Stimulated activated naive CD4-positive, alpha-beta T cell treated with Interleukin-2 at 50 U/mL for 16 hours (primary cell): ENCODE results near the gene CIAO3.
A peak's percentile ranks its signal among the peaks of the same experiment; 100 is the strongest.
"Not testable (repeated sequence)": the region's sequence is repeated elsewhere in the genome, so short reads cannot be mapped to it uniquely, and the experiment has no call there.

Experiments used
- DNase-seq: peaks from one replicate; lab custom pipeline; 2025; lab: John Stamatoyannopoulos, UW

CIAO3 gene

DNA sequence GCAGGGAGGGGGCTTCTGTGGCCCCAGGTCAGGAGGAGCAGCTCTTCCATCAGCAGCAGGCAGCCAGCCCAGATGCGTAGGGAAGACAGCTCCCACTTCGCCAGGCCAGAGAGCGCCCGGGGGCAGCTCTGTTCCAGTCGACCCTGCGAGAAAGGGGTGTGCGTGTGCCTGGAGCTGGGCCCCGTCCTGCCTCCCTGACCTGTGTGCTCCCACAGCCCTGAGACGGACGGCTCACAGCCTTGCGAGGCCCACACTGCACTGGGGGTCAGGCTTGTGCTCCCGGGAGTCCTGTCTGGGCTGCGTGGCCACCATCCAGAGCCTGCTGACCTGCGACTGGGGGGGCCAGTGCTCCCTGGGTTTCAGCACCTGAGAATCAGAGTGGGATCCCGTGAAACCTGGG, 19.3 kb upstream of the CIAO3 start:
- DNase-seq, result no peak

DNA sequence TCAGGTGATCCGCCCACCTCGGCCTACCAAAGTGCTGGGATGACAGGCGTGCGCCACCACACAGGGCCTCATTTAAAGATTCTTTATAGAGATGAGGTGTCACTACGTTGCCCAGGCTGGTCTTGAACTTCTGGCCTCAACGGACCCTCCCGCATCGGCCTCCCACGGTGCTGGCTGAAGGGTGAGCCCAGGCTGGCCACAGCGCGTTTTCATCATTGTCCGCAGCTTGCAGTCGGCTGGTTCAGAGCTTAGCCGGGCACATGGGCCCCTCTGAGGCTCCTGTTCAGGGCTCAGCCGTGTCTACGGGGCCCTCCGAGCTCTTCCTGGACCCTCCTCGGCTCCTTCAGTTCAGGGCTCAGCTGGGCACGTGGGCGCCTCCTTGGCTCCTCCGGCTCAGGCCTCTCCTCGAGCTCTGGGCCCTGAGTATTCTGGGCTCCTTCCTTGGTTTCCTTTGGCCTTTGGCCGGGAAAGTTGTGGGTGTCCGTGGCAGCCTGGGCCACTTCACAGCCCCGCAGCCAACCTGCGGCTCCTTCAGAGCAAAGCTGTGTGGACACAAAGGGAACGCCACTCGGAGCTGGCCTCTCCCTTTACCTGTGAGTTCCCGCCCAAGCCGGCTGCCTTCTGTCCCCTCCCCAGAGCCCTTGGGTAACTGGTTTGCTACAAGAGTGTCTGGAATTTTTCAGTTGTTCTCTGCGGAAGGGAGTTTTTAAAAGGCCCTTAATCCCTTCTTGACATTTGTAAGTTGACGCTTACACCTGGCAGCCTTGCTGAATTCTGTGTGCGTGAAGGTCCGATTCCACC, 18.5 kb upstream of the CIAO3 start:
- no peak for DNase-seq

DNA sequence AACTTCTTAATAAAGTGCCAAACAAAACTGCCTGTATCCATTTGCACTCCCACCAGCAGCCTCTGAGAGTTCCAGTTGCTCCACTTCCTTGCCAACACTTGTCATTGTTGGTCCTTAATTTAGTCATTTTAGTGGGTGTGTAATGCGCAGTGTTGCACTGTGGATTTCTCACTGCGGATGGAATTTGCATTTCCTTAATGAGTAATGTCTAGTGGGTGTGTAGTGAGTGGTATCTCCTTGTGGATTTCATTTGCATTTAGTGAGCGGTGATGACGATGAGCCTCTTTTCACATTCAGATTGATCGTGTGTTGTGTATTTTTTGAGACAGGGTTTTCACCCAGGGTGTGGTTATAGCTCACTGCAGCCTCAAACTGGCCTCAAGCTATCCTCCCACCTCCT, 15.6 kb upstream of the CIAO3 start:
- no peak for DNase-seq

DNA sequence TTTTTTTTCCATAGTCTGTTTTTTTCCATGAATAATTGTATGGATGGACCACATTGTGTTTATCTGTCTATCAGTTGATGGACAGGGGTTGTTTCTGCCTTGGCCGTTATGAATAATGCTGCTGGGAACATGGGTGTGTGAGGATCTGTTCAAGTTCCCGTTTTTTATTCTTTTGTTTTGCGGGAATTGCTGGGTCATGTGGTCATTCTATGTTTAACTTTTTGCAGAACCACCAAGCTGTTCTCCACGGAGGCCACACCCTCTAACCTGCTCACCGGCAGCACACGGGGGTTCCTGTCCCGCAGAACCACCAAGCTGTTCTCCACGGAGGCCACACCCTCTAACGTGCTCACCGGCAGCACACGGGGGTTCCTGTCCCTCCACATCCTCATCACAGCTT, 13.9 kb upstream of the CIAO3 start:
- DNase-seq, result no peak

DNA sequence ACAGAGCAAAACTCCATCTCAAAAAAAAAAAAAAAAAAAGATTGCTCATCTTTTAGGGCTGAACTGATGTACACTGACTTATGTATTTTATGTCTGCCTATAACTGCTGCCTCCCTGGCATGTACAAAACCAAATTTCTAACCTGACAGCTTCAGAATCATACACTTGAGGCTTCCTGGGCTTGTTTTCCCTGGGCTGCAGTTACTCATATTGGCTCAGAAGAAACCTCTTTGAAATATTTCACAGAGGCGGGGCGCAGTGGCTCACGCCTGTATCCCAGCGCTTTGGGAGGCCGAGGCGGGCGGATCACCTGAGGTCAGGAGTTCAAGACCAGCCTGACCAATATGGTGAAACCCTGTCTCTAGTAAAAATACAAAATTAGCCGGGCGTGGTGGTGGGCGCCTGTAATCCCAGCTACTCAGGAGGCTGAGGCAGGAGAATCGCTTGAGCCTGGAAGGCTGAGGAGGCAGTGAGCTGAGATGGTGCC, 13.4 kb upstream of the CIAO3 start:
- DNase-seq, result not testable (repeated sequence)

DNA sequence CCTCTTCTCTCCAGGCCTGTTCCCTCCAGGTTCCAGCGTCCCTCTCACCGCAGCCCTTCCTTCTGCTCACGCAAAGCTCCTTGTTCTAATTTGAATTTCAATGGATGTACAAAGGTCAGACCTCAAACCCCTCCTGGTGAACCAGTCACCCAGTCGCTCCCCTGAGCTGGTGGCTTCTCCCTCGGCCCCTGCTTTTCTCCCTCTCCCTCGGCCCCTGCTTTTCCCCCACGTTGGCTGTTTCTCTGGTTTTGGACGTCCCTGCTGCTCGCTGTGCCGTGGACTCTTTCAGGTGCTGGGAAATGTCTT, 11.2 kb upstream of the CIAO3 start:
- DNase-seq, result no peak

DNA sequence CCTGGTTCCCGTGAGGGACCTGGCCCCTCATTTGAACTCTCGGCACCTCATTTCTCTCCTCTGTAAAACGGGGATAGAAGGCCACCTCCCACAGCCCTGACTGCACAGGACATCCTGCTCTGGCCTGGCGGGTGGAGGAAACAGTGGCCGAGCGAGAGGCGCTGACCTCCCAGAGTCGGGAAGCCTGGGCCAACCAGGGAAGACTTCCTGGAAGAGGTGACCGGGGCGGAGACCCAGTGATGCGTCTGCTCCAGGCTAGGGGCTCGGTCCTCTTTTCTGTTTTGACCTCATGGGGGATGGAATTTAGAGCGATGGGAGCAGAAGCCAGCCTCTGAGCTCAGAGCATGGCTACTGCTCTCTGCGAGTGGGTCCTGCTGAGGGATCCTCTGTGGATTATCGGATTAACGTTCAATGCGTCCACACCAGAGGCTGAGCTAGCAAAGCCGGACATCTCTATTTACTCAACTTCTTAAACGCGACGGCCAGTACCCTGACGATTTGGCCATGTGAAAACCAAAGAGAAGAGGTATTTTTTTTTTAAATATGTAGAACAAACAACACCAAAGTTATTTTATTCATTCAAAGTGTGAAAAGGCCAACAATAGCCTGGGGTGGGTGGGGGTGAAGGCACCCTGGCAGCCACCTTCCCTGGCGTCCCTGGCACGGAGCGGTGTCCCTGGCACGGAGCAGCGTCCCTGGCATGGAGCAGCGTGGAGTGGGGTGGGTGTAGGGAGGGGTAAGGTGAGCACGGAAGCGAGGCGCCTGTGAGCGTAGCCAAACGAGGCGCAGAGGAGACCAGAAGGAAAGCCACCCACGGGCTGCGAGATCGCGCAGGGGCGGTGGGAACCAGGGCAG, 10.6 kb upstream of the CIAO3 start:
- DNase-seq, result no peak

DNA sequence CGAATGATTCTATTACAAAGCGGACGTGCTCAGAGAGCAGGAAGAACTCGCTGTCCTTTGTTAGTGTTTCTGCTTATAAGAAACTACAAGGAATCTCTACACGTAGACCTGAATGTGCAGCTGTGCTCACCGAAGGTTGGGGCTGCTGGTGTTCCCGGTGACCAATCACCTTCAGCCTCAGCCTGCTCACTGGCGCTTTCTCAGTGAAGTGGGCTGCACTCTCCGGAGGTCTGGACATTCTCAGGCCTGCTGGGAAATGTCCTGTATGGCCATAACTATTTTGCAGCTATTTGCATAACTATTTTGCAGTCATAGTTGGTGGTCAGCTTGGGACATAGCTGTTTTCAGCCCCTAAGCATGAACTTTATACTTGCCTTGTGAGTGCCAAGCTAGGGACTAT, 9.7 kb upstream of the CIAO3 start:
- no peak for DNase-seq

DNA sequence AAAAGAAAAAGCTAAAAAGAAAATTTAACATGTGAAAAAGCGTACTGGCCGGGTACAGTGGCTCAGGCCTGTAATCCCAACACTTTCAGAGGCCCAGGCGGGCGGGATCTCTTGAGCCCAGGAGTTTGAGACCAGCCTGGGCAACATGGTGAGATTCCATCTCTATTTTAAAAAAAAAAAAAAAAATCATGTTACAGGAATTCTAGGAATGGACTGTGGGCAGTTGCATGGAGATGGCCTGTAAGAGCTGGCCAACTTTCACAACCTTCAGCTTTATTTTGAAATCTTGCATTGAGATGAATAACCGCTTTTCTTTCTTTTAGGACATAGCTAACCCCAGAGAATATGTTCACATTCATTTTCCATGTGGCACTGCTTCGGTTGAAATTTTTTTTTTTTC, 8.2 kb upstream of the CIAO3 start:
- DNase-seq, result no peak

DNA sequence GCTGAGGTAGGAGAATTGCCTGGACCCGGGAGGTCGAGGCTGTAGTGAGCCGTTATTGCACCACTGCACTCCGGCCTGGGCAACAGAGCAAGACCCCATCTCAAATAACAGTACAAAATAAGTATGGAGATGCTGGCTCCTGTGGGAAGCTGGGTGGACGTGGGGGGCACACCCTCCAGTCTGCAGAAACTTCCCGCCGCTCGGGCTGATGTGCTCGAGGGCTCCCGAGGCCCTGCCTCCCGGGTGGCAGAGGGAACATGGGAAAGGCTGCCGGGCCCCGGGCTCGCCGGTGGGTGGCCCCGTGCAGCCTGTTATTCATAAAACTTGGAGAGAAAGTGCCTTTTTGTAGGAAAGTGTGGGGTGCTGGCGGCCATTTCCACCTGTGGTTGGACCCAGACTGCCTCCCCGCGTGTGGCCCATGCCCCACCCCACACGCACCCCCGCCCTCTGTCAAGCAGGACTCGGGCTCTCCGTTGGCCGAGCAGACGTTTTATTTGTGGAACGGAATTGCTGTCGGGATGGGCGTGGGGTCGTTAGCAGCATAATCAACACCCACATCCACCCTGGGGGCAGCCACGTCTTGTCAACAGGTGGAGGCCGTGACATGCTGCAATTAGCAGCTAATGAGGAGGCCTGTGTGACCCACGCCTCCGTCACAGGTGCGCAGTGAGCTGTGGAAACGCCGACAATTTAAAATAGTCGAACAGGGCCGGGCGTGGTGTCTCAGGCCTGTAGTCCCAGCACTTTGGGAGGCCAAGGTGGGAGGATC, 7.4 kb upstream of the CIAO3 start:
- no peak for DNase-seq

DNA sequence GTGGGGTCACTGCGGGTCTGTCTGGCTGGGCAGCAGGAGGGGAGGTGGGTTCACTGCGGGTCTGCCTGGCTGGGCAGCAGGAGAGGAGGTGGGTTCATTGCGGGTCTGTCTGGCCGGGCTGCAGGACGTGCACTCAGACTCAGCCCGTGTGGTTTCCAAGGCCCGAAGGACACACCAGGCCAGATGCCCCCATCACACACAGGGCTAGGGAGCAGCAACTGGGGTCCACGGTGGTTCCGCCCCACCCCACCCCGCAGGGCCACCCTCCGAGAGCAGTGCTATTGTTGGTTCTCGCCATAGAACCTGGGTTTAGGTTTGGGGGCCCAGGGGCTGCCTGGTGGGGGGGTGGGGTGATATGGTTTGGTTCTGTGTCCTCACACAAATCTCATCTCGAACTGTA, 5.8 kb upstream of the CIAO3 start:
- DNase-seq, result no peak

DNA sequence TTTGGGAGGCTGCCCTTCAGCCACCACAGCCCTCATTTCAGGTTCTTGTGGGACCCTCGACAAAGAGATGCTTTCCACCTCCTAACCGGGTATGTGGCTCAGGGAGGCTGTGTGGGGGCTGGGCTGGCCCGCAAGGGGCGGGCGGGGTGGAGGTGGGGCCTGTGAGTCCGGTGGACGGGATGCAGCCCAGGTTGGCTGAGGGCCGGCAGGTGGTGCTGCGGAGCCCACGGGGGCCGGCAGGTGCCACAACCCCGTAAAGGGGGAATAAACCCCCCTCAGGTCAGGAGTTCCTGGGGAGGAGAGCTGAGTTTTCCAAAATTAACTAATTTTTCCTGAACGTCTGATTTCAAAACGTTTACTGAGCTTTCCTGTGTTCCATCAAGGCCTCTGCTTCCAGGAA, 4.9 kb upstream of the CIAO3 start:
- no peak for DNase-seq

DNA sequence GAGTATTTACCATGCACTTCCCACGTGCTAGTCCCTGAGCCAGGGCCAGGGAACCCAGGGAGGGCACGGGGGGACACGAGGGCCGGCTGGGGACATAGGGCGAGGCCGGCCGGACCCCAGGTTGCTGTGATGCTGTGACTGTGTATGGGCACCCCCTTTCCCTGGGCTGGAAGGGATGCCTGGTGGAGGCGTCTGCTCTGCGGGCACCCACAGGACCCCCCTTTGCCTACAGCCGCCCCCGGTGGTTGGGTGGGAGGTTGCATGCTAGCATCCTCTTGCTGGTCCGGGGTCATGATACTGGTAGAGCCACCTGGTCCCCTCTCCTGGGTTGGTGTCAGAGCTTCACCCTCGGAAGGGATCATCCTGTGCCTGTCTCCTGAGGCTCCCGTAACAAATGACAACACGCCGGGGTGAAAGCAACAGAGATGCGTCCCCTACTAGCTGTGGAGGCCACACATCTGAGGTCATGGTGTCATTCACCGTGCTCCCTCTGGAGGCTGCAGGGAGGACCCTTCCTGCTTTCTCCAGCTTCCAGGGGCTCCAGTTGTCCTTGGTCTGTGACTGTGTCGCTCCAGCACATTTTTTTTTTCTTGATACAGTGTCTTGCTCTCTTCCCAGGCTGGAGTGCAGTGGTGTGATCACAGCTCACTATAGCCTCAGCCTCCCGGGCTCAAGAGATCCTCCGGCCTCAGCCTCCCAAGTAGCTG, 3.1 kb upstream of the CIAO3 start:
- no peak for DNase-seq

DNA sequence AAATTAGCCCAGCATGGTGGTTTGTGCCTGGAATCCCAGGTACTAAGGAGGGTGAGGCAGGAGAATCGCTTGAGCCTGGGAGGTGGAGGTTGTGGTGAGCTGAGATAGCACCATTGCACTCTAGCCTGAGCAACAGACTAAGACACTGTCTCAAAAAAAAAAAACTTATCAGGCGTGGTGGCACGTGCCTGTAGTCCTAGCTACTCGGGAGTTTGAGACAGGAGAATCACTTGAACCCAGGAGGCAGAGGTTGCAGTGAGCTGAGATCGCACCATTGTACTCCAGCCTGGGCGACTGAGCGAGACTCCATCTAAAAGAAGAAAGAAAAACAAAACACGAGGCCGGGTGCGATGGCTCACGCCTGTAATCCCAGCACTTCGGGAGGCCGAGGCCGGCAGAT, 2.1 kb upstream of the CIAO3 start:
- DNase-seq, result not testable (repeated sequence)

DNA sequence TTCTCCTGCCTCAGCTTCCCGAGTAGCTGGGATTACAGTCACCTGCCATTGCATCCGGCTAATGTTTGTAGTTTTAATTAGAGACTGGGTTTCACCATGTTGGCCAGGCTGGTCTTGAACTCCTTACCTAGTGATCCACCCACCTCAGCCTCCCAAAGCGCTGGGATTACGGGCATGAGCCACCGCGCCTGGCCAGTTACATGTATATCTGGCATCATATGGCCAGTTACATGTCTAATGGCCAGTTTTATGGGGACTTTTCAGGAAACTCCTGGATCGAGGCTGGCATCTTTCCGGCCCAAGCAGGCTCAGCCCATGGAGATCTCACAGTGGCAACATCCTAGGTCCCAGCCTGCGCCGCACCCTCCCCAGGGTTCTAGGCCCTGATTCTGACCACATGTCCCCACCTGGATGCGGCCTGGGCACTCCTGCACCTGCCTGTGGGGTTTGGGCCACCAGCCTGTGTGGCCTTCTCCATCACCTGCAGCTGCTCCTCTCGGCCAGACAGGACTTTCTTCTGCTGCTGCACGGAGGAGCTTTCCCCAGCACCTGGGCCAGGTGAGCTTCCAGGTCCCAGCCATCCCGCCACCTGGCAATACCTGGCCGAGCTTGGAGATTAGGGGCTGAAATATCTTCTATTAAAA, 1.3 kb upstream of the CIAO3 start:
- no peak for DNase-seq

DNA sequence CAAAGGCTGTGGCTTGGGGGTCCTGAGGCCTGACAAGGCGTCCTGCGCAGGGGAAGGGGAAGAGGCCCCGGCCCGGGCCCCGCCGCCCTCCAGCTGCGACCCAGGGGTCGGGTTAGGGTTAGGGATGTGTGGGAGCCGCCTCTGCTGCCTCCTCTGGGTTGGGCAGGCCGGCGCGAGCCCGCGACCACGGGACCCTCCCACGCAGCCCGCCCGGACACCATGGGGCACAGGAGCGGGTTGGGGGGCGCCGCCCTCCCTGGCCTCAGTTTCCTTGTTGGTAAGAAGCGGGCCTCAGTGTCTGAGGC, 386 bp downstream of the CIAO3 start:
- DNase-seq, result no peak

DNA sequence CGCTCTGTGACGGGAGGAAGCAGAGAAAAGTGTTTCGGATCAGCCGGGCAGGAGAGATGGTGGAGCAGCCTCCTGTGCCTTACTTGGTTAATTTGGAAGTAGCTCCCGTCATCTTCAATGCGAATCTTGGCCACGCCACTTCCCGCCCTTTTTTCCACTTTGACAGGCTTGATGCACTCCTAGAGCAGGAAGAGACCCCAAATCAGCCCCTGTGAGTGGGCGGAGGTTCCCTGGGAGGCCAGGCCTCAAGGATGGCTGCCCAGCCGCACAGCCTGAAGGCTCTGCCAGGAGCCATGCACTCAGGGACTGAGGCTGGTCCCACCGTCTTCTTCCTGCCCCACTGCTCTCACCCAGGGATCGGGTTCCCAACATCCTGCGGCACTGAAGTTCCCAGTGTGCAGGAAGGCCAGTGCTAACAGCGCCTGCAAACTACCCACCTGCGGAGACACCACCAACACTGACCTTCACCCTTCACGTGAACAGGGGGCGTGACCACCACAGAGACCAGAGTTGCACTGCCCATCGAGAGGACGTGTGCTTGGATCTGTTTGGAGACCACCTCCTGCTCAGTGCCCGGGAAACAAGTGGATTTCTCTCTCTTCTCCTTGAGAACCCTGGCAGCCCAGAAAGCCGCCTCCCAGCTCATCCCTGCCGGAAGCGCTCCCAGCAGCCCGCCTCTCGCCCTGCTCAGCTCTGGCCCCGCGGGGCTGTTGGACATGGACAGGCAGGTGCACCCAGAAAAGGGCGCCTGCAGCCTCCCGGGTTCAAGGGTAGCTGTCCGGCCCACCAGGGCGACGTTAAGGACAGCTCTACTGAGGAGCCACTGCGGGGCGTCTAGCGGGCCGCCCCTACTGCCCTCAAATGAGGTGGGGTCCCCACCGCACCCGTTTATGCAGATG, 988 bp downstream of the CIAO3 start:
- DNase-seq, result no peak

DNA sequence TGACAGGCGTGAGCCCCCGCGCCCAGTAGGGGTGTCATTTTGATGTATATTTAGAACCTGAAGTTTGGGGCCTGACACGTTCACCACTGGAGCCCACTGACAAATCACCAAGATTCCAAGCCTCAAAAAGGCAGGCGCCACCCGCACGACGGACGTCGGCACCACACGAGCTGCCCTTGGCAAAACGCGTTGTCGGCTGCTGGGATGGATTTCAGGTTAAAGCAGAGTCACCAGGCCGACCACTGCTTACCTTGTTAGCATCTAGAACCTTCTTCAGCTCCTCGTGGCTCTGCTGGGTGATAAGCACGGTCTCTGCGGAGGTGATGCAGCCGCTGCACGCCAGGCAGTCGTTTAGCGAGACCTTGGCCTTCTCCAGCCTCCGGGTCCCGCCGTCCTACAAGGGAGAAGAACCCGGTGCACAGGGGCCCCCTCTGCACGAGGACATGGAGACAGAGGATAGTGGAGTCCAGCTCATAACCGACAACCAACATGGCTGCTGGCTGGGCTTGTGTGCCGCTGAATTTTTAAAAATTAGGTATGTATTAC, 3.8 kb downstream of the CIAO3 start:
- no peak for DNase-seq

DNA sequence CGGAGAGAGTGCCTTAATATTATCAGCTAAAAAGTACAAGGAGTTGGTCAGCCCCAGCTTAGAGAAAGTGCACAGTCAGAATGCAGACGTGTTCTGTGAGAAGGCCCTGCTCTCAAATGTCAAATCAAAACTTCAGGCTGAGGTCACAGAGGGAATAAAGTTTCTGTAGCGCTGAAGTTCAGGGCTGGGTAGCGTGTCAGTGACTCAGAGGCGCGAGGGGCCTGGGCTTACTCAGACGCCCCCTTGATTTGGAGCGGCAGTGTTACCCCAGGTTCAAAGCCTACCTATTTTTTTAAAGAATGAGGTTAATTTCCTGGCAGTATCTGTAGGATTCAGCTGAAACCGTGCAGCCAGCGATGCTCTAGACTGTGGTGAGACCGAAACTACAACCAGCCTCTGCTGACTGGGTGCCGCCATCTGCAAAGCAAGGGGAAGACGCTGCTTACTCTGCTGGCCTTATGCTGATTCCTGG, 4.8 kb downstream of the CIAO3 start:
- peak; percentile 60 for DNase-seq
